Measurements from ENCODE around the gene C1orf116.

- TF ChIP-seq CTCF (conservative IDR thresholded peaks at IDR 0.05 in 1 of 2, IDR thresholded peaks at IDR 0.05 in 1 of 2; ENCODE audit: extremely low read depth in 1 of 2, insufficient read depth in 1 of 2, low read depth in 1 of 2, low read length in 2 of 2) (peak; percentile 66 to 68), EZH2 (IDR thresholded peaks at IDR 0.05; ENCODE audit: borderline replicate concordance, low read length) (no peak)
Observed at GRCh38 chr1:206979379-206980043, 53.0 kb downstream of the C1orf116 start.

All from mammary epithelial cell (primary cell).